WI38 (cell line): ENCODE results near the gene MINK1.
A peak's percentile ranks its signal among the peaks of the same experiment; 100 is the strongest.

Experiments used
- H3K4me3 ChIP-seq: 2 replicates; pipeline ENCODE4 v1.5.1; 2011; ENCODE audit warnings: low read depth, mild to moderate bottlenecking, control low read depth, low read length
- TF ChIP-seq, protein P1 (sequence below): IDR thresholded peaks from 2 replicates; pipeline ENCODE4 v1.5.1; 2012; ENCODE audit warnings: low read depth, mild to moderate bottlenecking, control low read depth, low read length

The MINK1 gene

DNA sequence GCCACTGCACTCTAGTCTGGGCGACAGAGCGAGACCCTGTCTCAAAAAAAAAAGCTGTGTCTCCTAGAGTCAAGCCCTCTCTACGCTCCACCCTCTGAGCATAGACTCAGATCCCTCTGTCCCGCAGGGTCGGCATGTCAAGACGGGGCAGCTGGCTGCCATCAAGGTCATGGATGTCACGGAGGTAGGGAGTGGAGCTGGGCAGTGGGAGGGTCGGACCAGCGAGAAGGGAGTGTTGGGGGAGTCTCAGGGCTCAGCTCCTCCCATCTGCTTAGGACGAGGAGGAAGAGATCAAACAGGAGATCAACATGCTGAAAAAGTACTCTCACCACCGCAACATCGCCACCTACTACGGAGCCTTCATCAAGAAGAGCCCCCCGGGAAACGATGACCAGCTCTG lies 47.7 kb downstream of the MINK1 start:
- no peak overlapping the region for H3K4me3 ChIP-seq
- TF ChIP-seq, protein P1, sequence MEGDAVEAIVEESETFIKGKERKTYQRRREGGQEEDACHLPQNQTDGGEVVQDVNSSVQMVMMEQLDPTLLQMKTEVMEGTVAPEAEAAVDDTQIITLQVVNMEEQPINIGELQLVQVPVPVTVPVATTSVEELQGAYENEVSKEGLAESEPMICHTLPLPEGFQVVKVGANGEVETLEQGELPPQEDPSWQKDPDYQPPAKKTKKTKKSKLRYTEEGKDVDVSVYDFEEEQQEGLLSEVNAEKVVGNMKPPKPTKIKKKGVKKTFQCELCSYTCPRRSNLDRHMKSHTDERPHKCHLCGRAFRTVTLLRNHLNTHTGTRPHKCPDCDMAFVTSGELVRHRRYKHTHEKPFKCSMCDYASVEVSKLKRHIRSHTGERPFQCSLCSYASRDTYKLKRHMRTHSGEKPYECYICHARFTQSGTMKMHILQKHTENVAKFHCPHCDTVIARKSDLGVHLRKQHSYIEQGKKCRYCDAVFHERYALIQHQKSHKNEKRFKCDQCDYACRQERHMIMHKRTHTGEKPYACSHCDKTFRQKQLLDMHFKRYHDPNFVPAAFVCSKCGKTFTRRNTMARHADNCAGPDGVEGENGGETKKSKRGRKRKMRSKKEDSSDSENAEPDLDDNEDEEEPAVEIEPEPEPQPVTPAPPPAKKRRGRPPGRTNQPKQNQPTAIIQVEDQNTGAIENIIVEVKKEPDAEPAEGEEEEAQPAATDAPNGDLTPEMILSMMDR = no peak

DNA sequence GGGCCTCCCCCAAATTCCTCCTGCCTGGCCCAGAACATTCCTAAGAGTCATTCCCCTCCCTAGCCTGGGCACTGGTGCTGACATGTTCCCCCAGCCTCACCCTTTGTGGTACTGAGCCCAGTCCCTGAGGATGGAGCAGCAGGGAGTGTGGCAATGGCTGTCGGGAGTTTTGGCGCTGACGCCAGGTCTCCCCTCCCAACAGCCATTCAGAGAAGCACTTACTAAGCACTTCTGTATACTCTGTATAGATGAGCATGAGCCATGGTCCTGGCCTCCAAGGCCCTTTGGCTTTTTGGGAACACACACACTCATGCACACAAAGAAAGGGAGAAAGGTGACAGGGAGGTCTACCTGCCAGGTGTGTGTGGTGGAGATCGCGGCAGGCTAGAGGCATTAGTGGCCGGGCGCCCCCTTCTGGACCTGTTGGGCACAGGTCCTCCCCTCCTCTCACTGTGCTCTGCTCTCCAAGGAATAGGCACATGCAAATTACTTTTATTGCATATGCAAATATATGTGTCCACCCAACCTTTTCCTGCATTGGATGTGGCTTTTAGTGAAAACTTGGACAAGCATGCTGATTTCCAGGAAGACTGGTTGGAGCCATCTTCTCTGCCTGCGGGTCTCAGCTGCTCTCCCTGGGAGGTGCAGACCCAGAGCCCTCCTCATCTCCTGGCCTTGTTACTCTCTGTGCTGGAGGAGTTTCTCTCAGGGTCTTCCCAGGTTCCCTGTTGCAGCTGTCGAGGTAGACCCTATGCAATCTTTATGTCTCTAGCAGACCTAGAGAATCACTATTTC lies 48.8 kb downstream of the MINK1 start:
- H3K4me3 ChIP-seq = no peak overlapping the region
- TF ChIP-seq, protein P1 = peak; percentile 71

DNA sequence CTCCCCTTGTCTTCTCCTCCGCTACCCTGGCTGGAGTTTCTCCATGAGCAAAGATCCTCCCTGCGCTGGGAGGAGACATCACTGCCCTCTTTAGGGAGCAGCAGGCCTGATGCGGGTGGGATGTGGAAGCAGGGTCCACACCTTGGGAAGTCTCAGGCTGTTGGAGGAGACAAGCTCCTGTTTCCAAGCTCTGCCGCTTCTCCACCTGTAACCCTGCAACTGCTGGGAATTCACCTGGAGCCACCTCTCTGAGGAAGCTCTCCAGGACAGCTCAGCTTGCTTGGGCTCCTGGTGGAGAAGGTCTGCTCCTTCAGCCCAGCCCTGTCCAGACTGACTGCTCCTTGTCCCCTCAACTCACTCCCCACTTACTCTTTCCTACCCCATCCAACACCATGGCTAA lies 51.3 kb downstream of the MINK1 start:
- H3K4me3 ChIP-seq = no peak overlapping the region
- TF ChIP-seq, protein P1 = no peak

DNA sequence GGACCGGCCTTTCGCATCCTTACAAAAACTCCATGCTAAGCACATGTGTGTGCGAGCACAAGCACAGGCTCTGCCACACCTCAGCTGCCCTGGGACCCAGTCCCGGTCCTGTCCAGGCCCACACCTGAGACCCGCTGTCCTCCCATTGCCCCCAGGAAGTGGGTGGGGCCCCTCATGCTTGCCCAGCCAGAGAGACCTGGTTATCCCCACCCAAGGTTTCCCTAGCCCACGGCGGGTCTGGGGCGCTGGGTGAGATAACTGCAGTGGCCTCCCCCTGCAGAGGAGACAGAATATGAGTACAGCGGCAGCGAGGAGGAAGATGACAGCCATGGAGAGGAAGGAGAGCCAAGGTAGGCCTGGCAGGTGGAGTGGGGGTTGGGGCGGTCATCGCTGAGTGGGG lies 53.7 kb downstream of the MINK1 start:
- no peak overlapping the region for H3K4me3 ChIP-seq
- TF ChIP-seq, protein P1 = no peak

GRCh38 chr17:4887581-4887980 lies 54.4 kb downstream of the MINK1 start:
- no peak overlapping the region for H3K4me3 ChIP-seq

DNA sequence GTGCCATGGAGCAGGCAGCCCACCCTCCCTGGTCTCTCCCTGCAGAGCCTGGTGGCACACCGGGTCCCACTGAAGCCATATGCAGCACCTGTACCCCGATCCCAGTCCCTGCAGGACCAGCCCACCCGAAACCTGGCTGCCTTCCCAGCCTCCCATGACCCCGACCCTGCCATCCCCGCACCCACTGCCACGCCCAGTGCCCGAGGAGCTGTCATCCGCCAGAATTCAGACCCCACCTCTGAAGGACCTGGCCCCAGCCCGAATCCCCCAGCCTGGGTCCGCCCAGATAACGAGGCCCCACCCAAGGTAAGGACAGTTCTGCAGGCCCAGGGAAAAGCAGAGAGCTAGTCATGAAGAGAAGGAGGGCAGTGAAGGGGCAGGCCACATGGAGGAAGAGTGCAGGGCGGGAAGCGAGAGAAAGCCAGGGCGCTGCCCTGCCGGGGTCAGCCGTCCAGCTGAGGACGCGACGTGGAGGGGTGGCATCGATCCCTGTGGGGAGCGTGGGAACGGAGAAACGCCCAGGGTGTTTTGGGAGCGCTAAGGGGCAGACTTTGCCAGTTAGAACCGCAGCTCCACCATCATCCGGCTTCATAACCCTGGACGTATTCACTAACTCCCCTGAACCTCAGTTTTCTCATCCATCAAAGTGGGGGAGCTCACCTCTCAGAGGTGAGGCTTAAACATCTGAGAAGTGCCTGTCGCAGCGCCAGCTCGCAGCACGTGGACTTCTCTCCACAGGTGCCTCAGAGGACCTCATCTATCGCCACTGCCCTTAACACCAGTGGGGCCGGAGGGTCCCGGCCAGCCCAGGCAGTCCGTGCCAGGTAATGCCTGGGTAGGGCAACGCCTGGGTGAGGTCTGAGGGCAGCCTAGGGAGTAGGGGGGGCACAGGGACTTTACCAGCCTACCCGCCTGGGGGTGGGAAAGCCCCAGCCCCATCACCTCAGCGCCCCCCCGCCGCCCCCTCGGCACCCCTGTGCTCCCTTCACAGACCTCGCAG lies 58.6 kb downstream of the MINK1 start:
- H3K4me3 ChIP-seq = no peak overlapping the region
- TF ChIP-seq, protein P1 = no peak

More at GRCh38 chr17:4887581-4887980, 54.4 kb downstream of the MINK1 start:
- TF ChIP-seq, protein P1 = no peak
